Endothelial cell (in vitro differentiated cells): Measurements from ENCODE around the gene NEB. TPM values are rescaled to one million over a fixed set of nuclear protein-coding genes. Genes with fewer than 3 reads are reported as not detected.

Source experiments
- DNase-seq: peaks from one replicate; pipeline ENCODE4 v3.0.0; 2021; ENCODE audit warnings: low spot score
- H3K27ac Mint-ChIP-seq: one replicate; pipeline ENCODE4 v1.8.0; 2021; ENCODE audit warnings: mixed read lengths, inconsistent platforms; ENCODE audit not compliant: unreplicated experiment
- H3K27me3 Mint-ChIP-seq: one replicate; pipeline ENCODE4 v1.8.0; 2021; ENCODE audit warnings: mild to moderate bottlenecking, moderate library complexity, mixed read lengths, inconsistent platforms; ENCODE audit not compliant: unreplicated experiment
- H3K36me3 Mint-ChIP-seq: one replicate; pipeline ENCODE4 v1.8.0; 2021; ENCODE audit warnings: mild to moderate bottlenecking, low read depth, mixed read lengths, inconsistent platforms; ENCODE audit not compliant: unreplicated experiment
- H3K4me1 Mint-ChIP-seq: one replicate; pipeline ENCODE4 v1.8.0; 2021; ENCODE audit warnings: mild to moderate bottlenecking, mixed read lengths, inconsistent platforms; ENCODE audit not compliant: unreplicated experiment
- H3K4me3 Mint-ChIP-seq: one replicate; pipeline ENCODE4 v1.8.0; 2021; ENCODE audit warnings: mild to moderate bottlenecking, mixed read lengths, inconsistent platforms; ENCODE audit not compliant: unreplicated experiment
- H3K9me3 Mint-ChIP-seq: one replicate; pipeline ENCODE4 v1.8.0; 2021; ENCODE audit warnings: mixed read lengths, inconsistent platforms; ENCODE audit not compliant: unreplicated experiment
- CTCF ChIP-seq: fragments of 200-600 bp; sonication (generic); IDR thresholded peaks from one replicate; pipeline ENCODE4 v1.5.0; 2021; ENCODE audit warnings: antibody characterized with exemption; ENCODE audit not compliant: unreplicated experiment
- total RNA-seq: library from RNA; stranded (reverse); fragmentation: NEBNext Ultra II Directional; extraction: Animal tissue kit (Norgen Biotek cat#: 25700); gene quantifications from one replicate; pipeline ENCODE4 v1.2.1, GENCODE V29; 2021; ENCODE audit not compliant: unreplicated experiment

The NEB gene
- total RNA-seq, 1 donor from 2014 or later, result 0.64 TPM

GRCh38 chr2:151729415-151729811, 4.9 kb downstream of the NEB start:
- H3K27ac Mint-ChIP-seq, result no peak overlapping the region
- TF ChIP-seq CTCF, result no peak

GRCh38 chr2:151728804-151729414, 5.4 kb downstream of the NEB start:
- H3K36me3 Mint-ChIP-seq, result no peaks in the 10 kb centered on the region
- H3K9me3 Mint-ChIP-seq, result no peaks in the 10 kb centered on the region
- H3K4me1 Mint-ChIP-seq, result peaks cover 24% of the 10 kb centered on the region
- TF ChIP-seq CTCF, result no peak
- no peak overlapping the region for H3K4me3 Mint-ChIP-seq
- DNase-seq, result no peak
- H3K27me3 Mint-ChIP-seq, result no peaks in the 10 kb centered on the region
- H3K27ac Mint-ChIP-seq, result no peak overlapping the region

More at GRCh38 chr2:151729415-151729811, 4.9 kb downstream of the NEB start:
- no peaks in the 10 kb centered on the region for H3K36me3 Mint-ChIP-seq
- H3K4me3 Mint-ChIP-seq, result no peak overlapping the region
- no peaks in the 10 kb centered on the region for H3K9me3 Mint-ChIP-seq
- DNase-seq, result no peak
- no peaks in the 10 kb centered on the region for H3K27me3 Mint-ChIP-seq
- peaks cover 24% of the 10 kb centered on the region for H3K4me1 Mint-ChIP-seq

GRCh38 chr2:151727593-151728552, 6.4 kb downstream of the NEB start:
- TF ChIP-seq CTCF, result no peak
- no peaks in the 10 kb centered on the region for H3K27me3 Mint-ChIP-seq
- no peak for DNase-seq
- H3K4me1 Mint-ChIP-seq, result peaks cover 24% of the 10 kb centered on the region
- no peaks in the 10 kb centered on the region for H3K9me3 Mint-ChIP-seq
- H3K36me3 Mint-ChIP-seq, result no peaks in the 10 kb centered on the region
- H3K4me3 Mint-ChIP-seq, result no peak overlapping the region
- no peak overlapping the region for H3K27ac Mint-ChIP-seq

- peaks cover 3% of the 10 kb centered on the region for H3K27me3 Mint-ChIP-seq
- no peak for TF ChIP-seq CTCF
These were observed 13.1 kb downstream of the NEB start for GRCh38 chr2:151721161-151721560.

GRCh38 chr2:151720521-151720920, 13.8 kb downstream of the NEB start:
- DNase-seq, result no peak
- Mint-ChIP-seq H3K36me3 (peaks cover 7% of the 10 kb centered on the region), H3K27ac (no peak overlapping the region), H3K4me3 (no peak overlapping the region), H3K4me1 (no peaks in the 10 kb centered on the region), H3K9me3 (no peaks in the 10 kb centered on the region), H3K27me3 (peaks cover 3% of the 10 kb centered on the region)
- no peak for TF ChIP-seq CTCF

More at GRCh38 chr2:151721161-151721560, 13.1 kb downstream of the NEB start:
- Mint-ChIP-seq H3K4me1 (no peaks in the 10 kb centered on the region), H3K9me3 (no peaks in the 10 kb centered on the region), H3K36me3 (peaks cover 7% of the 10 kb centered on the region), H3K4me3 (no peak overlapping the region), H3K27ac (no peak overlapping the region)
- no peak for DNase-seq
